Activated T-cell treated with anti-CD3 and anti-CD28 coated beads, Interleukin-2, amount 50 U/mL, for 48 hours (primary cell): ENCODE measurements around the gene TAF1A.

Source experiments
- DNase-seq, 2 experiments: peaks; one replicate each; pipeline ENCODE4 v3.0.0-alpha.2; 2020

TAF1A gene

GRCh38 chr1:222594789-222595188 lies 5.1 kb upstream of the TAF1A start:
- no peak for DNase-seq

GRCh38 chr1:222592171-222592570 lies 2.4 kb upstream of the TAF1A start:
- DNase-seq = no peak

GRCh38 chr1:222588135-222588534 lies 1.6 kb downstream of the TAF1A start:
- no peak for DNase-seq

GRCh38 chr1:222586842-222587241 lies 2.9 kb downstream of the TAF1A start:
- DNase-seq = no peak

- DNase-seq = no peak
These were observed 6.7 kb downstream of the TAF1A start for GRCh38 chr1:222583079-222583478.

- DNase-seq = no peak
These were observed 7.5 kb downstream of the TAF1A start for GRCh38 chr1:222582099-222582774.

GRCh38 chr1:222579316-222579715 lies 10.4 kb downstream of the TAF1A start:
- DNase-seq = no peak

- no peak for DNase-seq
These were observed 18.9 kb downstream of the TAF1A start for GRCh38 chr1:222570837-222571236.

GRCh38 chr1:222561656-222562055 lies 28.1 kb downstream of the TAF1A start:
- DNase-seq = no peak

- DNase-seq = no peak
These were observed 32.2 kb downstream of the TAF1A start for GRCh38 chr1:222557574-222557973.

GRCh38 chr1:222557148-222557547 lies 32.6 kb downstream of the TAF1A start:
- no peak for DNase-seq

GRCh38 chr1:222555992-222556615 lies 33.6 kb downstream of the TAF1A start:
- no peak for DNase-seq

GRCh38 chr1:222554177-222554576 lies 35.6 kb downstream of the TAF1A start:
- no peak for DNase-seq

GRCh38 chr1:222552882-222553281 lies 36.9 kb downstream of the TAF1A start:
- DNase-seq = no peak

- no peak for DNase-seq
These were observed 41.6 kb downstream of the TAF1A start, which contains the start of gene HHIPL2 for GRCh38 chr1:222547944-222548671. Gene HHIPL2, minus strand, starts transcription at chr1:222548104. Its CDS starts 60 bp downstream, at chr1:222548044.

GRCh38 chr1:222547260-222547614 lies 42.5 kb downstream of the TAF1A start:
- DNase-seq = no peak

- no peak for DNase-seq
These were observed 43.0 kb downstream of the TAF1A start for GRCh38 chr1:222546548-222547259.

GRCh38 chr1:222546091-222546490 lies 43.6 kb downstream of the TAF1A start:
- DNase-seq = no peak

- DNase-seq = no peak
These were observed 45.9 kb downstream of the TAF1A start for GRCh38 chr1:222543817-222544216.

- no peak for DNase-seq
These were observed 49.1 kb downstream of the TAF1A start for GRCh38 chr1:222540598-222540995.

- DNase-seq = no peak
These were observed 49.7 kb downstream of the TAF1A start for GRCh38 chr1:222539951-222540597.

GRCh38 chr1:222535455-222535854 lies 54.3 kb downstream of the TAF1A start:
- DNase-seq = no peak

- no peak for DNase-seq
These were observed 58.9 kb downstream of the TAF1A start for GRCh38 chr1:222530852-222531251.
